Panc1 (cell line): ENCODE results near the gene IFNA13. TPM values are rescaled to one million over a fixed set of nuclear protein-coding genes. Genes with fewer than 3 reads are reported as not detected.
A peak's percentile ranks its signal among the peaks of the same experiment; 100 is the strongest.

Experiments used
- ATAC-seq: fragments of 200-7000 bp; cut with Tn5 transposase; 2 replicates; pipeline ENCODE4 v1.9.1; 2020; ENCODE audit warnings: mild to moderate bottlenecking, moderate library complexity
- BruUV-seq: library from RNA; stranded (reverse); fragments of 400-500 nt; replicated peaks from 2 replicates; lab custom pipeline; 2021; lab: Mats Ljungman, UMichigan
- CTCF ChIA-PET: fragments of 300-600 bp; sonication (Branson Sonifier 250); formaldehyde crosslinking; loops from one replicate; lab custom pipeline; 2022; ENCODE audit warnings: antibody characterized with exemption; lab: Charles Lee
- POLR2A ChIA-PET: fragments of 300-600 bp; sonication (Branson Sonifier 250); formaldehyde crosslinking; loops from one replicate; lab custom pipeline; 2022; ENCODE audit warnings: antibody characterized with exemption; lab: Charles Lee
- DNase-seq: peaks from one replicate; pipeline ENCODE4 v3.0.0-alpha.2; 2010; ENCODE audit warnings: low read depth, low spot score
- H3K27ac ChIP-seq: 2 replicates; pipeline ENCODE4 v1.5.1; 2011; ENCODE audit warnings: mild to moderate bottlenecking, low read length, inconsistent platforms
- H3K27me3 ChIP-seq: fragments of 200-500 bp; sonication (Bioruptor generic); 2 replicates; pipeline ENCODE4 v1.6.0; 2014; ENCODE audit warnings: low read length, inconsistent platforms; ENCODE audit not compliant: control insufficient read depth, insufficient read depth
- H3K36me3 ChIP-seq: fragments of 200-500 bp; sonication (Bioruptor generic); 2 replicates; pipeline ENCODE4 v1.5.1; 2014; ENCODE audit warnings: inconsistent platforms, mild to moderate bottlenecking, low read length, moderate library complexity; ENCODE audit not compliant: control insufficient read depth, insufficient read depth
- H3K4me1 ChIP-seq: 2 replicates; pipeline ENCODE4 v1.5.1; 2011; ENCODE audit warnings: inconsistent platforms, mild to moderate bottlenecking, low read length, moderate library complexity; ENCODE audit not compliant: control insufficient read depth, insufficient read depth
- H3K4me3 ChIP-seq, 2 experiments: 2 replicates each; pipeline ENCODE4 v1.5.1; 2011 to 2012; ENCODE audit warnings: low read depth in 2 of 2, low read length in 2 of 2, mild to moderate bottlenecking in 2 of 2, inconsistent platforms in 1 of 2, moderate library complexity in 1 of 2
- H3K9me3 ChIP-seq: fragments of 200-500 bp; sonication (Bioruptor generic); 2 replicates; pipeline ENCODE4 v1.5.1; 2014; ENCODE audit warnings: low read depth, mild to moderate bottlenecking, inconsistent platforms, low read length, moderate library complexity; ENCODE audit not compliant: control insufficient read depth, insufficient read depth
- POLR2AphosphoS5 ChIP-seq: IDR thresholded peaks from 2 replicates; pipeline ENCODE4 v1.6.1; 2012; ENCODE audit warnings: mild to moderate bottlenecking, low read depth, low read length, moderate library complexity
- SIN3A ChIP-seq: IDR thresholded peaks from 2 replicates; pipeline ENCODE4 v1.6.1; 2012; ENCODE audit warnings: low read depth, mild to moderate bottlenecking, low read length, moderate library complexity, borderline replicate concordance; ENCODE audit not compliant: insufficient read depth
- TCF7L2 ChIP-seq: IDR thresholded peaks from 2 replicates; pipeline ENCODE4 v1.6.1; 2011; ENCODE audit warnings: mild to moderate bottlenecking, low read depth, low read length, inconsistent platforms
- in situ Hi-C: cut with HindIII; loops from 2 replicates; pipeline ENCODE4 v1.10.0; 2016; ENCODE audit warnings: low sequenced_read_pairs, low pct_unique_long_range_greater_than_20kb
- intact Hi-C: fragments of 100-400 bp; cut with micrococcal nuclease; formaldehyde crosslinking; loops from one replicate; pipeline ENCODE4 v1.10.0; 2022; ENCODE audit not compliant: unreplicated experiment
- total RNA-seq: library from RNA; stranded (reverse); gene quantifications from one replicate; pipeline ENCODE4 v1.2.1, GENCODE V29; 2021; ENCODE audit not compliant: unreplicated experiment
- TF ChIP-seq, protein P1 (sequence below), 2 experiments: IDR thresholded peaks; 2 replicates each; pipeline ENCODE4 v1.6.1; 2011 to 2012; ENCODE audit warnings: low read depth in 2 of 2, control low read depth in 1 of 2, low read length in 1 of 2, mild to moderate bottlenecking in 1 of 2, moderate library complexity in 1 of 2; ENCODE audit not compliant: insufficient read depth in 1 of 2
- TF ChIP-seq, protein P2 (sequence below): fragments of 450-650 bp; IDR thresholded peaks from 2 replicates; pipeline ENCODE4 v1.5.1; 2017; ENCODE audit warnings: mild to moderate bottlenecking

The IFNA13 gene
- total RNA-seq, 1 experiment from 2014 or later = not detected

DNA sequence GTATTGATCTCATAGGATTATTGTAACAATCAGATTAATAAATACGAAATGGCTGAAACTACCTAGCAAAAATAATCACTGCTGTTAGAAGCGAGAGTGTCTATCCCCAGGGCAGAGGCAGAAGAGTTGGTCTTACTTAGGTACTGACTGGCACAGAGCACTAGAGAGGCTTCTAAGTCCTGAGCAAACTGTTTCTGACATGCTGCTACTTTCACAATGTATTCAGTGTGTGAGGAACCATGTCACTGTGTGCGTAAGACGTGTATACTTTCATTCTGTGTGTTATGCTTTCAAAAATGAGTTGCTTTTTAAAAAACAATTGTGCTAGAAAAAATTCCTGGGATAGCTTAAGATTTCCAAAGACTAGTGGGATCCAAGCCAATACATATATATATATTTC lies 27.1 kb downstream of the IFNA13 start:
- ChIA-PET POLR2A (no interaction called here), CTCF (no interaction called here)
- ATAC-seq (no peak), DNase-seq (no peak)
- H3K4me3 ChIP-seq = no peak overlapping the region
- no peaks in the 10 kb centered on the region for H3K27me3 ChIP-seq
- H3K27ac ChIP-seq = no peak overlapping the region
- TF ChIP-seq TCF7L2 (no peak), POLR2AphosphoS5 (no peak), SIN3A (no peak)
- TF ChIP-seq, protein P1, sequence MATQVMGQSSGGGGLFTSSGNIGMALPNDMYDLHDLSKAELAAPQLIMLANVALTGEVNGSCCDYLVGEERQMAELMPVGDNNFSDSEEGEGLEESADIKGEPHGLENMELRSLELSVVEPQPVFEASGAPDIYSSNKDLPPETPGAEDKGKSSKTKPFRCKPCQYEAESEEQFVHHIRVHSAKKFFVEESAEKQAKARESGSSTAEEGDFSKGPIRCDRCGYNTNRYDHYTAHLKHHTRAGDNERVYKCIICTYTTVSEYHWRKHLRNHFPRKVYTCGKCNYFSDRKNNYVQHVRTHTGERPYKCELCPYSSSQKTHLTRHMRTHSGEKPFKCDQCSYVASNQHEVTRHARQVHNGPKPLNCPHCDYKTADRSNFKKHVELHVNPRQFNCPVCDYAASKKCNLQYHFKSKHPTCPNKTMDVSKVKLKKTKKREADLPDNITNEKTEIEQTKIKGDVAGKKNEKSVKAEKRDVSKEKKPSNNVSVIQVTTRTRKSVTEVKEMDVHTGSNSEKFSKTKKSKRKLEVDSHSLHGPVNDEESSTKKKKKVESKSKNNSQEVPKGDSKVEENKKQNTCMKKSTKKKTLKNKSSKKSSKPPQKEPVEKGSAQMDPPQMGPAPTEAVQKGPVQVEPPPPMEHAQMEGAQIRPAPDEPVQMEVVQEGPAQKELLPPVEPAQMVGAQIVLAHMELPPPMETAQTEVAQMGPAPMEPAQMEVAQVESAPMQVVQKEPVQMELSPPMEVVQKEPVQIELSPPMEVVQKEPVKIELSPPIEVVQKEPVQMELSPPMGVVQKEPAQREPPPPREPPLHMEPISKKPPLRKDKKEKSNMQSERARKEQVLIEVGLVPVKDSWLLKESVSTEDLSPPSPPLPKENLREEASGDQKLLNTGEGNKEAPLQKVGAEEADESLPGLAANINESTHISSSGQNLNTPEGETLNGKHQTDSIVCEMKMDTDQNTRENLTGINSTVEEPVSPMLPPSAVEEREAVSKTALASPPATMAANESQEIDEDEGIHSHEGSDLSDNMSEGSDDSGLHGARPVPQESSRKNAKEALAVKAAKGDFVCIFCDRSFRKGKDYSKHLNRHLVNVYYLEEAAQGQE (IDR thresholded peaks at IDR 0.05; ENCODE audit: insufficient read depth in 1 of 2, low read depth in 2 of 2, low read length in 1 of 2) = no peak
- TF ChIP-seq, protein P2, sequence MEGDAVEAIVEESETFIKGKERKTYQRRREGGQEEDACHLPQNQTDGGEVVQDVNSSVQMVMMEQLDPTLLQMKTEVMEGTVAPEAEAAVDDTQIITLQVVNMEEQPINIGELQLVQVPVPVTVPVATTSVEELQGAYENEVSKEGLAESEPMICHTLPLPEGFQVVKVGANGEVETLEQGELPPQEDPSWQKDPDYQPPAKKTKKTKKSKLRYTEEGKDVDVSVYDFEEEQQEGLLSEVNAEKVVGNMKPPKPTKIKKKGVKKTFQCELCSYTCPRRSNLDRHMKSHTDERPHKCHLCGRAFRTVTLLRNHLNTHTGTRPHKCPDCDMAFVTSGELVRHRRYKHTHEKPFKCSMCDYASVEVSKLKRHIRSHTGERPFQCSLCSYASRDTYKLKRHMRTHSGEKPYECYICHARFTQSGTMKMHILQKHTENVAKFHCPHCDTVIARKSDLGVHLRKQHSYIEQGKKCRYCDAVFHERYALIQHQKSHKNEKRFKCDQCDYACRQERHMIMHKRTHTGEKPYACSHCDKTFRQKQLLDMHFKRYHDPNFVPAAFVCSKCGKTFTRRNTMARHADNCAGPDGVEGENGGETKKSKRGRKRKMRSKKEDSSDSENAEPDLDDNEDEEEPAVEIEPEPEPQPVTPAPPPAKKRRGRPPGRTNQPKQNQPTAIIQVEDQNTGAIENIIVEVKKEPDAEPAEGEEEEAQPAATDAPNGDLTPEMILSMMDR = no peak
- no peaks in the 10 kb centered on the region for H3K36me3 ChIP-seq
- intact Hi-C loops = no loop called here
- H3K9me3 ChIP-seq = no peaks in the 10 kb centered on the region
- BruUV-seq = no TSS peak
- no peaks in the 10 kb centered on the region for H3K4me1 ChIP-seq
- in situ Hi-C loops = no loop called here

DNA sequence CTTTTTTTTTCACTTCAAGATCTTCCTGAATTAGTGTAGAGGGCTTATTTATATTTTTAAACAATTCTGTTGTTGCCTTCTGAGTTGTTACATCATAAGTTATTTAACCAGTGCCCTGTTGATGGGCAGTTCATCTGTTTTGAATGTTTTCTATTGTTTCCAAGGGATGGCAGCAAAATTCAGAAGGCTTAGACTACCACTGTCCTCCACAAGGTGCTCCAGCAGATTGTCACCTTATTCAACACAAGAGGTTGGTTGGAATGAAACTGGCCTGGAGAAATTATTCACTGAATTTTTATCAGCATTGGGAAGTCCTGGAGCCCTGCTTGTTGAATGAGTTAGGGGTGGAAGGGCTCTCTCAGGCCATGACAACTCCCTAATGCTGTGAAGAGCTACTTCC lies 31.4 kb downstream of the IFNA13 start:
- no peaks in the 10 kb centered on the region for H3K9me3 ChIP-seq
- H3K36me3 ChIP-seq = no peaks in the 10 kb centered on the region; the same call in none of the 2 replicates
- no TSS peak for BruUV-seq
- intact Hi-C loops (no loop called here), in situ Hi-C loops (no loop called here)
- no peak overlapping the region for H3K27ac ChIP-seq
- CTCF ChIA-PET = no interaction called here
- H3K4me3 ChIP-seq = no peak overlapping the region
- no peaks in the 10 kb centered on the region for H3K4me1 ChIP-seq
- H3K27me3 ChIP-seq = no peaks in the 10 kb centered on the region
- ATAC-seq = no peak
- DNase-seq = no peak
- POLR2A ChIA-PET = no interaction called here
- TF ChIP-seq, protein P2 = peak; percentile 7; the same call in 1 of the 2 replicates
- TF ChIP-seq, protein P1 (IDR thresholded peaks at IDR 0.05; ENCODE audit: insufficient read depth in 1 of 2, low read depth in 2 of 2, low read length in 1 of 2) = no peak
